K562 (cell line): ENCODE measurements around the gene CHRNB1.

Source experiments
- EZH2 ChIP-seq: IDR thresholded peaks from 2 replicates; pipeline ENCODE4 v1.6.1; 2012; ENCODE audit warnings: low read depth, mild to moderate bottlenecking, inconsistent platforms, low read length, borderline replicate concordance
- FOXA1 ChIP-seq: fragments of 450-650 bp; IDR thresholded peaks from 2 replicates; pipeline ENCODE4 v1.6.1; 2016; ENCODE audit warnings: mild to moderate bottlenecking, borderline replicate concordance
- KAT8 ChIP-seq: fragments of 450-650 bp; IDR thresholded peaks from 2 replicates; pipeline ENCODE4 v1.6.1; 2016; ENCODE audit warnings: low read depth, mild to moderate bottlenecking
- KDM5B ChIP-seq: fragments of 200-600 bp; sonication (generic); IDR thresholded peaks from 2 replicates; pipeline ENCODE4 v1.6.1; 2012; ENCODE audit warnings: low read depth, mild to moderate bottlenecking, moderate library complexity, low read length, control low read depth, inconsistent platforms; ENCODE audit not compliant: insufficient replicate concordance
- MLLT1 ChIP-seq, 2 experiments: fragments of 450-650 bp; IDR thresholded peaks; 2 replicates each; pipeline ENCODE4 v1.6.1; 2016
- NR2C1 ChIP-seq, 2 experiments: fragments of 450-650 bp; IDR thresholded peaks; 2 replicates each; pipeline ENCODE4 v1.6.1; 2017; ENCODE audit warnings: mild to moderate bottlenecking in 2 of 2, antibody characterized with exemption in 1 of 2, inconsistent platforms in 1 of 2, missing compliant biosample characterization in 1 of 2, missing genetic modification characterization in 1 of 2
- RAD21 ChIP-seq, 2 experiments: fragments of 250-450 bp in 1 of 2; fragments of 450-650 bp in 1 of 2; sonication (Bioruptor Pico) in 1 of 2; formaldehyde crosslinking in 1 of 2; IDR thresholded peaks in 1 of 2; conservative IDR thresholded peaks in 1 of 2; 2 replicates each; pipeline versions ENCODE4 v1.4.0 to v1.8.0; 2020 to 2022; ENCODE audit warnings: mild to moderate bottlenecking in 2 of 2, moderate library complexity in 1 of 2
- SETDB1 ChIP-seq: IDR thresholded peaks from one replicate; pipeline ENCODE4 v1.6.1; 2012; ENCODE audit warnings: low read length, control low read depth, inconsistent platforms
- USF2 ChIP-seq: sonication (generic); formaldehyde crosslinking; IDR thresholded peaks from 2 replicates; pipeline ENCODE4 v1.5.0; 2020; ENCODE audit warnings: missing genetic modification reagents
- ZFX ChIP-seq: sonication (generic); formaldehyde crosslinking; IDR thresholded peaks from 2 replicates; pipeline ENCODE4 v1.8.0; 2022; ENCODE audit warnings: mild to moderate bottlenecking, missing genetic modification reagents, moderate library complexity

GRCh38 chr17:7425756-7426155, 19.1 kb upstream of the CHRNB1 start:
- TF ChIP-seq EZH2 (no peak), SETDB1 (no peak), KAT8 (no peak), MLLT1 (IDR thresholded peaks at IDR 0.05) (no peak), RAD21 (CRISPR knock-in tag; conservative IDR thresholded peaks at IDR 0.05 in 1 of 2, IDR thresholded peaks at IDR 0.05 in 1 of 2) (no peak), KDM5B (no peak), NR2C1 (IDR thresholded peaks at IDR 0.05) (no peak), NR2C1 (tag; IDR thresholded peaks at IDR 0.05) (no peak), FOXA1 (no peak), USF2 (CRISPR knock-in tag) (no peak), ZFX (no peak)
